Measurements from ENCODE around the gene KY.

DNA sequence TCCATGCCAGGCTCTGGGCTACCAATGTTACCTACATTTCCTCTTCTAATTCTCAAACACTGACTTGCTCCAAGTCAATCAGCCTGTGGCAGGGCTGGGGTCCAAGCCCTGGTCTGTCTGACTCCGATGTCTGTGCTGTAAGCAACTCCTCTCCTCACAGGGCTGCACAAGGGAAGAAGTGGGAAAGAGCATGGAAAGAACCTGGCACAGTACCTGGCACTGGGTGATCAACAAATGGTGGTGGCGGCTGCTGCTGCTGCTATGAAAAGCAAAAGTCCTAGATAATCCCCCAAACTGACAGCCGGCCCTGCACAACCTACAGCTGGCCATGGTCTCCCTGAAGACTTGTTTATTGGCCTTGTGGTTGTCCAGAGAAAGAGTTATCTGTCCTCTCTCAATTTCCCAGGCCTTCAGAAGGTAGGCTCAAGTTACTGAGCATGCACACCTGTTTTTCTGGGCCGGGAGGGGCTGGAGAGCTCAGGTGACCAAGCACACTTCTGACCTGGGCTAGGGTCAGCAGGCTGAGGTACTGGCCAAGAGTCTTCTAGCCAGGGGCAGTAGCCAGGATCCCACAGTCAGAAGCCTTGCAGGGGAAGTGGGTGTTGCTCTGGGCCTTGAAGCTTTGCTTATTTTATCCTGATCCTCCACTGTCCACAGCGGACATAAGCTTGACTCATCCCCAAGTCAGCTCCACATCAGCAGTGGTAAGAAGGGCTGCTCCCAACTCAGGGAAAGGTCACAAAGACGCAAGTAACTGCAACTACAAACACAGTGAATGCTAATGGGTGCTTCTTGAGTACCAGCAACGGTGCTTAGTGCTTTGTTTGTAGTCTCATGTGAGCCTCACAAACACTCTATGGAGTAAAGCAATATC is 35.3 kb upstream of the KY start:
- TF ChIP-seq, protein P1, sequence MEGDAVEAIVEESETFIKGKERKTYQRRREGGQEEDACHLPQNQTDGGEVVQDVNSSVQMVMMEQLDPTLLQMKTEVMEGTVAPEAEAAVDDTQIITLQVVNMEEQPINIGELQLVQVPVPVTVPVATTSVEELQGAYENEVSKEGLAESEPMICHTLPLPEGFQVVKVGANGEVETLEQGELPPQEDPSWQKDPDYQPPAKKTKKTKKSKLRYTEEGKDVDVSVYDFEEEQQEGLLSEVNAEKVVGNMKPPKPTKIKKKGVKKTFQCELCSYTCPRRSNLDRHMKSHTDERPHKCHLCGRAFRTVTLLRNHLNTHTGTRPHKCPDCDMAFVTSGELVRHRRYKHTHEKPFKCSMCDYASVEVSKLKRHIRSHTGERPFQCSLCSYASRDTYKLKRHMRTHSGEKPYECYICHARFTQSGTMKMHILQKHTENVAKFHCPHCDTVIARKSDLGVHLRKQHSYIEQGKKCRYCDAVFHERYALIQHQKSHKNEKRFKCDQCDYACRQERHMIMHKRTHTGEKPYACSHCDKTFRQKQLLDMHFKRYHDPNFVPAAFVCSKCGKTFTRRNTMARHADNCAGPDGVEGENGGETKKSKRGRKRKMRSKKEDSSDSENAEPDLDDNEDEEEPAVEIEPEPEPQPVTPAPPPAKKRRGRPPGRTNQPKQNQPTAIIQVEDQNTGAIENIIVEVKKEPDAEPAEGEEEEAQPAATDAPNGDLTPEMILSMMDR (conservative IDR thresholded peaks at IDR 0.05; ENCODE audit: low read depth in 2 of 2): no peak
- TF ChIP-seq STAT1 (IDR thresholded peaks at IDR 0.05; ENCODE audit: unreplicated experiment): no peak
- TF ChIP-seq EZH2 (IDR thresholded peaks at IDR 0.05; ENCODE audit: low read depth, unreplicated experiment): no peak
- TF ChIP-seq, protein P2, sequence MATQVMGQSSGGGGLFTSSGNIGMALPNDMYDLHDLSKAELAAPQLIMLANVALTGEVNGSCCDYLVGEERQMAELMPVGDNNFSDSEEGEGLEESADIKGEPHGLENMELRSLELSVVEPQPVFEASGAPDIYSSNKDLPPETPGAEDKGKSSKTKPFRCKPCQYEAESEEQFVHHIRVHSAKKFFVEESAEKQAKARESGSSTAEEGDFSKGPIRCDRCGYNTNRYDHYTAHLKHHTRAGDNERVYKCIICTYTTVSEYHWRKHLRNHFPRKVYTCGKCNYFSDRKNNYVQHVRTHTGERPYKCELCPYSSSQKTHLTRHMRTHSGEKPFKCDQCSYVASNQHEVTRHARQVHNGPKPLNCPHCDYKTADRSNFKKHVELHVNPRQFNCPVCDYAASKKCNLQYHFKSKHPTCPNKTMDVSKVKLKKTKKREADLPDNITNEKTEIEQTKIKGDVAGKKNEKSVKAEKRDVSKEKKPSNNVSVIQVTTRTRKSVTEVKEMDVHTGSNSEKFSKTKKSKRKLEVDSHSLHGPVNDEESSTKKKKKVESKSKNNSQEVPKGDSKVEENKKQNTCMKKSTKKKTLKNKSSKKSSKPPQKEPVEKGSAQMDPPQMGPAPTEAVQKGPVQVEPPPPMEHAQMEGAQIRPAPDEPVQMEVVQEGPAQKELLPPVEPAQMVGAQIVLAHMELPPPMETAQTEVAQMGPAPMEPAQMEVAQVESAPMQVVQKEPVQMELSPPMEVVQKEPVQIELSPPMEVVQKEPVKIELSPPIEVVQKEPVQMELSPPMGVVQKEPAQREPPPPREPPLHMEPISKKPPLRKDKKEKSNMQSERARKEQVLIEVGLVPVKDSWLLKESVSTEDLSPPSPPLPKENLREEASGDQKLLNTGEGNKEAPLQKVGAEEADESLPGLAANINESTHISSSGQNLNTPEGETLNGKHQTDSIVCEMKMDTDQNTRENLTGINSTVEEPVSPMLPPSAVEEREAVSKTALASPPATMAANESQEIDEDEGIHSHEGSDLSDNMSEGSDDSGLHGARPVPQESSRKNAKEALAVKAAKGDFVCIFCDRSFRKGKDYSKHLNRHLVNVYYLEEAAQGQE (IDR thresholded peaks at IDR 0.05; ENCODE audit: unreplicated experiment): no peak
- TF ChIP-seq EZH2phosphoT487 (IDR thresholded peaks at IDR 0.05; ENCODE audit: unreplicated experiment): no peak
- TF ChIP-seq POLR2AphosphoS5 (IDR thresholded peaks at IDR 0.05; ENCODE audit: low read depth): no peak
- no peak for TF ChIP-seq NANOG (IDR thresholded peaks at IDR 0.05; ENCODE audit: borderline replicate concordance)

Measured in GM23338 (cell line).